Lower leg skin (tissue), 3 donors: ENCODE measurements around the gene SLC45A2.

Experiments
- CTCF ChIP-seq, 3 donors: fragments of 450-650 bp; IDR thresholded peaks; one replicate each; pipeline ENCODE4 v1.5.1; 2016; ENCODE audit warnings: antibody characterized with exemption in 3 of 3, mild to moderate bottlenecking in 3 of 3, moderate library complexity in 2 of 3
- POLR2A ChIP-seq, 2 donors: fragments of 450-650 bp; IDR thresholded peaks; one replicate each; pipeline ENCODE4 v1.6.1; 2016 to 2017; ENCODE audit warnings: antibody characterized with exemption in 2 of 2, mild to moderate bottlenecking in 1 of 2, moderate library complexity in 1 of 2

- TF ChIP-seq CTCF (IDR thresholded peaks at IDR 0.05) (no peak), POLR2A (IDR thresholded peaks at IDR 0.05) (no peak)
Observed at GRCh38 chr5:34005211-34005610, 20.7 kb upstream of the SLC45A2 start.
